HG03139 (cell line): ENCODE results near the gene MSANTD7.
"Not testable (repeated sequence)": the region's sequence is repeated elsewhere in the genome, so short reads cannot be mapped to it uniquely, and the experiment has no call there.

Experiments
- ATAC-seq: cut with Tn5 transposase; IDR thresholded peaks from one replicate; pipeline ENCODE4 v1.9.1; 2021; ENCODE audit not compliant: unreplicated experiment

MSANTD7 gene, protein sequence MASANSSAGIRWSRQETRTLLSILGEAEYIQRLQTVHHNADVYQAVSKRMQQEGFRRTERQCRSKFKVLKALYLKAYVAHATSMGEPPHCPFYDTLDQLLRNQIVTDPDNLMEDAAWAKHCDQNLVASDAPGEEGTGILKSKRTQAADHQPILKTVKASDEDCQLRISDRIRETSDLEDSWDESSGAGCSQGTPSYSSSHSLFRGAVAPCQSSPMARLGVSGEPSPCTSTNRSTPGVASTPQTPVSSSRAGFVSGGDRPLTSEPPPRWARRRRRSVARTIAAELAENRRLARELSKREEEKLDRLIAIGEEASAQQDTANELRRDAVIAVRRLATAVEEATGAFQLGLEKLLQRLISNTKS

DNA sequence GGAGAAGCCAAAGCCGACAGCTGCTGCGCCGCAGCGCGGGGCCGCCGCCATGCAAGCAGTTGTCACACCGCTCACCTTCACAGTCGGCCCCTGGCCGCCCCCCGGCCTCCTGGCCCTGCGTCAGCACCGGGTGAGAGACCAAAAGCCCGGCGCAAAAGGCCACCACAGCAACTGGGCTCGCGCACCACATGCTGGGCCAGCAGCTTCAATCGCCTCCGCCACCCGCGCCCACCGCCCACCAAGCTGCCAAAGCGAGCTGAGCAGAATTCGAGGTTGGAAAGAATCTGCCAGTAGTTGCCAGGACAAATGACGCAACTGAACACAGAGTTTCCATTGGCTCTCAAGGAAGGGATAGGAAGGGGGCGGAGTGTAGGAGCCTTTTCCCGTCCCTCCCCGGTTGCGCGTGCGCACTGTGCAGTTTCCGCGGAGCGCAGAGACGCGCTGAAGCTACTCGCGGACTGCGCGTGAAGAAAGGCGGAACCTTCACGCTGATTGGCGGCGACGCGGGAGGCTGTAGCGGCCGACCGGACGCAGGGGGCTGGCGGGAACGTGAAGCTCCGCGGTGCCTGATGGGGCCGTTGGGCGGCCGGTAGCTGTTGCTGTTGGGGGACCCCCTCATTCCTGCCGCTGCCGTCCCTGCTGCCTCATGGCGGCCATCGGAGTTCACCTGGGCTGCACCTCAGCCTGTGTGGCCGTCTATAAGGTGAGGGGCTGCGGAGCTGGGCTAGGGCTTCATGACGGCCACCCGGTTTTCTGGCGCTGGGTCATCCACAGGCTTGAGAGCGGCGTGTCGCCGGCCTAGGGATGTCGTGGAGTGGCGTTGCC lies at the start of gene MSANTD7, which contains the start of the genes CDNF and HSPA14:
MSANTD7 (plus strand) TSS at position 550 of the 825 bp plus-strand sequence. CDS start 3,979 bp downstream, outside the sequence.
CDNF (minus strand) TSS at position 281 of the 825 bp plus-strand sequence; CDS start at position 190, 91 bp downstream.
HSPA14 (plus strand) TSS at position 550 of the 825 bp plus-strand sequence; CDS start at position 647, 97 bp downstream.
- peak; percentile 89 for ATAC-seq

DNA sequence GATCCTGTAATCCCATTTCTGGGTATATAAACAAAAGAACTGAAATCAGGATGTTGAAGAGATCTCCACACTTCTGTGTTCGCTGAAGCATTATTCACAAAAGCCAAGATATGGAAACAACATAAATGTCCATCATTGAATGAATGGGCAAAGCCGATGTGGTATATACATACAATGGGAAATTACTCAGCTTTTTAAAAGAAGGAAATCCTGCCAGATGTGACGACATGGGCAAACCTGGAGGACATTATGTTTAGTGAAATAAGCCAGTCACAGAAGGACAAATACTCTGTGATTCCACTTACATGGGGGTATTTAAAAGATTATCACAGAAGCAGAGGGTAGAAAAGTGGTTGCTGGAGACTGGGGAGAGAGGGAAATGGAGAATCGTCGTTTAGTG lies 39.5 kb upstream of the MSANTD7 start:
- ATAC-seq = no peak

DNA sequence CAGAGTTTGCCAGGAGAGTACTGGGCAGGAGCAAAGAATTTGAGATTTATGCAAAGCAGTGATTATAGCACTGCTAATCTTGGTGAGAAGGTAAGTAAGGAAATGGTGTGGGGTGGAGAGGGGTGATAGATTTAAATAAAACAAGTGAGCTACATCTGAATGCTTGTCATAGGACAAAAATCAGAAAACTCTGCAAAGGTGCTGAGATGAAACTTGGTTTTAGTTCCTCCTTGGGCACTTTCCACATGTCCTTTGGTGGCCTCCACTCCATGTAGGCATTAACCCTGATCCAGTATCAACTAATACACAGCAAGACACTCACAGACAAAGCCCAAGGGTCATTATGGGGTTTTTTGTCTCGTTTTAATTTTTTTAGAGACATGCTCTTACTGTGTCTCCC lies 37.7 kb upstream of the MSANTD7 start:
- ATAC-seq = no peak

DNA sequence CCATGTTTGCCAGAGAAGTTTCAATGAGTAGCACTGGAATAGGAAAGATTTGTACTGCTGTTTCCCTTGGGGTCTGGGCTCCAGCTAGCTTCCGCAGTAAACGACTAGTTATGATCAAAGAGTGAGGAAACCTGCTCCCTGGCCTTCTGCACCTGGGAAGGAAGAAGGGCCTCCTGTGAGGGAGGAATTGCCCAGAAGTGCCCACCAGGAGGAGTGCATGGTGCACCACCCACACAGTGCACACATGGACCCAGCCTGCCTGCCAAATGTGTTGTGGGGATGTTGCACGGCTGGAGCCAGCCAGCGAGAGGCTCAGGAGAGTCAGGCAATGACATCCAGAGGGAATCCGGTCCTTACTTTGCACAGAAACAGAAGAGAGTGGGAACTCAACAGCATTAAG lies 36.4 kb upstream of the MSANTD7 start:
- no peak for ATAC-seq

DNA sequence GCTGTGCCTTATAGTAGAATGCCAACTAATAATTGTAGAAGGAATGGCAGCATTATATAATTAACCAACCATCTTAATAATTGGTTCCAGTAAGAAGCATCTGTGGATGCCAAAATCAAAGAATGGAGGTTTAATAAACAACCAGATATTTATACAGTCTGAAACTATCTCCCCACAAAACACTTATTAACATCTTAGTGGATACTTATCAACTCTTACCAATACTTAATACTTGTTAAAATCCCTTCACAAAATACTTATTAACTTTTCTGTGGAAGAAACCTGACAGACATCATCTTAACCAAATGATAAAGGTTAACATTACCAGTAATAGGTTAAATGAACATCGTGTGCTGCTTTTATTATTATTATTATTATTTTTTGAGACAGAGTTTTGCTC lies 34.3 kb upstream of the MSANTD7 start:
- ATAC-seq = no peak

DNA sequence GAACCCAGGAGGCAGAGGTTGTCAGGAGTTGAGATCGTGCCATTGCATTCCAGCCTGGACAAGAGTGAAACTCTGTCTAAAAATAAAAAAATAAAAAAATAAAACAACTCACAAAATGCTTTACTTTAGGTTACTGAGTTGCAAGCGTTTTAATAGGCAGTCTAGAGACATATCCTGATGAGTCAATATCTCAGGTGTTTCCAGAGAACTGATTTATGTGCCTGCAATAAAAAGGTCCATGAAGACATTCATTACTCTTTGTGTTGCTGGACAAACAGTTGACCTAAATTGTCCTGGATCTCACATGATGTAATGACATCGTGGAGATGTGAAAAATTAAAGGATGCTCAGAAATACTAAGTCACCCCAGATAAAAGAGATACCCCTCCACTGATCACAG lies 31.8 kb upstream of the MSANTD7 start:
- no peak for ATAC-seq

DNA sequence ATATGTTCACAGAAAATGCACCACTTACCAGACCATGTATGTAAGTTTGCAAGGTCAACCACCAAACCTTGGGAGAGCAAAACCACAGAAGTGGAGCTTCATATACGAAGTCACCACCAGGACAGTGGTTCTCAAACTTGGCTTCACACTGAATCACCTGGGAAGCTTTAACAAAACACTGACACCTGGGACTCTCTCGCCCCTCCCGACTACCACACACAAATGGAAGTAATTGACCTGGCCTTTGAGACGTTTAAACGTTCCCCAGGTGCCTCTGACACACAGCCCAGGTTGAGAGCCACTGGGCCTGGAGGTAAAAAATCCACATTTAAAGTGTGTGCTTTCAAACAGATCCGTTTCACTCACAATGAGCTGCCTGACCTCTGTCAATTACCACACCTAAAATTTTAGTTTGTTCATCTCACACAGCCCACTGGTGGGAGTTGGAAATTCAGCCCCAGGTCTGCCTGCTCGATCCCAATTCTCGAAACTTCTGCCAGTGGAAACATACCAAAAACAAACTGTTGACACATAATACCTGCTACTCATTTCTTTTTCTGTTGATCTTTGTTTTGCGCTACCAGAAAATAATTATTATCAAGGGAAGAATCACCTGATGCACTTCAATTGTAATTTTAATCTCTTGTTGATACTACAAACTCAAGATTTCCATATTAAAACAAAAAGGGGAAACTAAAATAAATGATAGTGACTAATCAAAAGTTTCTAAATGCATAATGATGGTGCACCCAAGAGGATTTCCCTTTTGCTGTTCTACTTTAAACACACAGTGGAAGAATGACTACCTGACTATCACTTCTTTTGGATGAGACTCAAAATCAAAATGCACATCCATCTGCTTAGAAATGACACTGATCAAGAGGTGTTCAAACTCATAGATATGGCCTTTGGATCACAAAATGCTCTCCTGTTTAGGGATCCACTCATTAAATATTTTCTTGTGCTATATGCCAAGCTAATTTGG lies 26.8 kb upstream of the MSANTD7 start:
- ATAC-seq = no peak

DNA sequence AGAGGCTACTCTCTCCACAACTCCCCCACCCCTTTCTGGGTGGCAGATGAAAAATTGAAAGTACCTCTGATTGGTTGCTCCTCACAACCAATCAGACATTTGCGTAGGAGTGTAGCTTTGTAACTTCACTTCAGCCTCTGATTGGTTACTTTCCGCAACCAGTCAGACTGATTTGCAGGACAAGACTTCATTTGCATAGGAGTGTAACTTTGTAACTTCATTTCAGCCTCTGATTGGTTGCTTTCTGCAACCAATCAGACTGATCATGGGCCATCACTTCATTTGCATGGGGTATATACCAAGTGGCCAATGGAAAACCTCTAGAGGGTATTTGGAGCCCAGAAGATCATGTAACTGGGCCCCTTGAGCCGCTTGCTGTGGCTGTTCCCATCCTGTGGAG lies 25.8 kb upstream of the MSANTD7 start:
- ATAC-seq = no peak

DNA sequence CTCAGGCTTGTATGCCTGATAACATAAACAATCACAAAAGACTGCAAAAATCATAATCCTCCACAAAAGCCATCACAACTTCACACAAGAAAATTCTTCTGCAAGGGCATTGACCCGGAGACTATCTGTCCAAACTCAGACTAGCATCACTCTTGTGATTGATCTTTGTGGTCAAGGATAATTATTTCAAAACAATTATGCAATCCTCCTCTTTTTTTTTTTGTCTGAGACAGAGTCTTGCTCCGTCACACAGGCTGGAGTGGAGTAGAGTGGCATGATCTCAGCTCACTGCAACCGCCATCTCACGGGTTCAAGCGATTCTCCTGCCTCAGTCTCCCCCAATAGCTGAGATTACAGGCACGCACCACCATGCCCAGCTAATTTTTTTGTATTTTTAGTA lies 22.4 kb upstream of the MSANTD7 start:
- ATAC-seq = no peak

DNA sequence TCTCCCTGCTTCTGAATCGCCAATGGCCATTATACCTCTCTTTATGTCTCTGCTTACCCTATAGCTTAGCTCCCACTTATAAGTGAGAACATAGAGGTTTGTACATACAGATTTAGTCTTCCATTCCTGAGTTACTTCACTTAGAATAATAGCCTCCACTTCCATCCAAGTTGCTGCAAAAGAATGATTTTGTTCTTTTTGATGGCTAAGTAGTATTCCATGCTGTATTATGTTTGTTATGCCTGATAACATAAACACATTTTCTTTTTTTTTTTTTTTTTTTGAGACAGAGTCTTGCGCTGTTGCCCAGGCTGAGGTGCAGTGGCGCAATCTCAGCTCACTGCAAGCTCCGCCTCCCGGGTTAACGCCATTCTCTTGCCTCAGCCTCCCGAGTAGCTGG lies 21.4 kb upstream of the MSANTD7 start:
- ATAC-seq = not testable (repeated sequence)

DNA sequence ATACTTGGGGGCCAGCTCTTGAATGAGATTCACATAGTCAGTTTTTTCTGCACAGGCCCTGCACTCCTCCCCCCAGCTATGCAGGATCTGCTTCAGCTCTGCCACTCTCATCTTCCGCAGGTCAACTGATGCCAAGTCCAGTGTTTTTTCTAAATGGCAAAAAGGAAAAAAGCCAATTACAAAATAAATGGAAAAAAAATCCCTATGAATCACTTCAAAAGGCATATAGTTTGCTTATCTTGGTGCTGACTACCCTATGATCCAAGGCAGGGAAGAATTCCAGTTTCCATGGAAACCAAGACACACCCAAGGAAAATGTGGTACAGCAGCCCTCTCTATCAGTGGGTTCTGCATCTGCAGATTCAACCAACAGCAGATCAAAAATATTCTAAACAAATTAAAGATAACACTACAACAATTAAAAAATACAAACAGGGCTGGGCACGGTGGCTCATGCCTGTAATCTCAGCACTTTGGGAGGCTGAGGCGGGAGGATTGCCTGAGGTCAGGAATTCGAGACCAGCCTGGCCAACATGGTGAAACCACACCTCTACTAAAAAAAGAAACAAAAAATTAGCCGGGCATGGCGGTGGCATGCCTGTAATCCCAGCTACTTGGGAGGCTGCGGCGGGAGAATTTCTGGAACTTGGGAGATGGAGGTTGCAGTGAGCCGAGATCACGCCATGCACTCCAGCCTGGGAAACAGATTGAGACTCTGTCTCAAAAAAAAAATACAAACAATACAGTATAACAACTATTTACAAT lies 17.9 kb upstream of the MSANTD7 start:
- no peak for ATAC-seq

DNA sequence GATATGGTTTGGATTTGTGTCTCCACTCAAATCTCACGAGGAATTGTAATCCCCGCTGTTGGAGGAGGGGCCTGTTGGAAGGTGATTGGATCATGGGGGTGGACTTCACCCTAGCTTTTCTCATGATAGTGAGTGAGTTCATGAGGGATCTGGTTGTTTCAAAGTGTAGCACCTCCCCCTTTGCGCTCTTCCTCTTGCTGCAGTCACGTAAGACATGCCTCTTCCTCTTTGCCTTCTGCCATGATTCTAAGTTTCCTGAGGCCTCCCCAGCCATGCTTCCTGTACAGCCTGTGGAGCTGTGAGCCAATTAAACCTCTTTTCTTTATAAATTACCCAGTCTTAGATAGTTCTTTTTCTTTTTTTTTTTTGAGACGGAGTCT lies 17.3 kb upstream of the MSANTD7 start:
- no peak for ATAC-seq

DNA sequence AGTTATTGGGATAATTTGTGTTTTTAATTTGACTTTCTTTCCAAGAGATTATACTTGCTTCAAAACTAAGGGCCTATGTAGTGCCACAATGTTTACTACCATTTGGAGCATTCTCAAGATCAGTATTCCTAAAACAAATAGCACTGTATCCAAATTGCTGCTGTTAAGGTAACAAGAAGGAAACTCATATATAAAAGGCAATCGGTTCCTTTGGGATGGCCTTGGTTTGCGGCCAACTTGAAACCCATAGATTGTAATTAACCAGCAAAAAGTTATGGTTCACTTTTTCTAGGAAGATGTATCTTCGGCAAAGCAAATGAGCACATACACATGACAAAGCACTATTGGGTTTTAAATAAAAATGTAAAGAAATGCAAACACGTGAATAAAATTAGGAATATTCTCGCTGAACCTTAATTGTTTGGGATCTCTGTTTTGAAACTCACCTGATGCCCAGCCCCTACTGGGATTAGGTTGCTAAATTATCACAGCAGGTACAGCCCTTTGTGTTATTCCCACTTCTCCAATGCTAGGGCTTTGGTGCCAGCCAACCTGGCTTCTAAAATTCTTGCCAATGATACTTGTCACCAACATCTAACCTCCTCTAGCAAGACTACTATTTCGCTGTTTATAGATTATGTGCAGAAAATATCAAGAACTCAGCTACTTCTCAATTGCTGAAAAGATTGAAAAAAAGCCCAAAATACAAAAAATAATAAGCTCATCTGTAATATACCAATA lies 16.3 kb upstream of the MSANTD7 start:
- no peak for ATAC-seq

DNA sequence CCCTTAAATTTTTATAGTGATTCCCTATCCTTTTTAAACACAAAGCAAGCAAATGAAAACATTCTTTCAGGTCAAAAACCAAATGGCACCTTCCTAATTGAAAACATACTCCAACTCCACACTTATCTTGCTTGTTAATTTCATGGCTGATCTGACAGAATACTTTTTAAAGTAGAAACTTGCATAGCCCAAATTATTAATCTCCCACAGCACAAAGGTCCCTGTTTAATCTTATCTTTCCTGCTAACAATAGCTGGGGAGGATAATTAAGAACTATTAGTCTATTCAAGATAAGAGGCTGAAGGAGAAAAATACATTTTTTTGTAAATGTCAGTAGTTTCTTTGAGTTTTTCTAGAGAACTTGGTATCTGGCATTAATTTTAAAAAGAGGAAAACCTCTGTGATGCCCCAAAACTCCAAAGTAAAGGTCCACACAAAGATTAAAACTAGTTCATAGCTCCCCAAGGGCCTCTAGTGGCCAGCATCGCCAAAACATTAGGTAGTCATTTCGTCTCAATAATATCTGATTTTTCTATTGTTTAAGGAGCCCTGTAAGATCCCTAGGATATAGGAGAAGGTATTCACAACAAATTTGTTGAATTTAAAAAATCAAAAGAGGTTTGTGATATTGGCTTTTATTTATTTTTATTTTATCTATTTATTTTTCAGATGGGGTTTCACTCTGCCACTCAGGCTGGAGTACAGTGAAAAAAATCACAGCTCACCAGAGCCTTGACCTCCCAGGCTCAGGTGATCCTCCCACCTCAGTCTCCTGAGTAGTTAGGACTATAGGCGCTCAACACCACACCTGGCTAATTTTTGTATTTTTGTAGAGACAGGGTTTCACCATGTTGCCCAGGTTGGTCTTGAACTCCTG lies 15.0 kb upstream of the MSANTD7 start:
- ATAC-seq = no peak

DNA sequence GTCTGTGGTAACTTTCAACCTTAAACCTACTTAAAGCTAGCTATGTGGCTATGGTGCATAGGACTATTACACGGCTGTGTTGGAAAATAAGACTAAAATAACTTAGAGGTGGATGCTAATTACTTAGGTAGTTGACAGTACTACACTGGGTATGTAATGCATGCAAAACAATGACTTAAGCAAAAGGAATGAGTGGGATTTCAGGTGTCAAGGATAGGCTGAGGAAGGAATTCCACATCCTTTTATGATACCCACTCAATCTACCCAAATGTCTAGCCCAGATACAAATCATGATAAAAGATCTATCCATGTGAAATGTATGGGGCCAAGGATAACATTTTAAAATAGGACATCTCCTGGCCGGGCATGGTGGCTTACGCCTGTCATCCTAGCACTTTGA lies 14.1 kb upstream of the MSANTD7 start:
- no peak for ATAC-seq

DNA sequence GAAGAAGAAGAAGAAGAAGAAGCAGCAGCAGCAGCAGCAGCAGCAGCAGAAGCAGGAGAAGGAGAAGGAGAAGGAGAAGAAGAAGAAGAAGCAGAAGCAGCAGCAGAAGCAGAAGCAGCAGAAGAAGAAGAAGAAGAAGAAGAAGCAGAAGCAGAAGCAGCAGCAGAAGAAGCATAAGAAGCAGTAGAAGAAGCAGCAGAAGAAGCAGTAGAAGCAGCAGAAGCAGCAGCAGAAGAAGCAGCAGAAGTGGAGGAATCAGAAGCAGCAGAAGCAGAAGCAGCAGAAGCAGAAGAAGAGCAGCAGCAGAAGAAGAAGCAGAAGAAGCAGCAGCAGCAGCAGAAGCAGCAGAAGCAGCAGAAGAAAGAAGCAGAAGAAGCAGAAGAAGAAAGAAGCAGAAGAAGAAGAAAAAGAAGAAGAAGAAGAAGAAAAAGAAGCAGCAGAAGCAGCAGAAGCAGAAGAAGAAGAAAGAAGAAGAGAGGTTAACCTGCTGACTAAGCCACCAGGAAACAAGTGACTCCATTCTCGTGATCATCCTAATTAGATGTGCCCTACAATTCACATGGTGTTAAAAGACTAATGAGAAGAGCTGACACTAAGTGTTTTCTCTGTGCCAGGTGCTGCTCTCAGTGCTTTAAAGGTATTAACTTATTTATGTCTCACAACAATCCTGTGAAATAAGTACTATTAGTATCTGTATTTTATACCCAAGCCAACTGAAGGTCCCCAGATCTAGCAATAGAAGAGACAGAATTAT lies 11.9 kb upstream of the MSANTD7 start:
- no peak for ATAC-seq

DNA sequence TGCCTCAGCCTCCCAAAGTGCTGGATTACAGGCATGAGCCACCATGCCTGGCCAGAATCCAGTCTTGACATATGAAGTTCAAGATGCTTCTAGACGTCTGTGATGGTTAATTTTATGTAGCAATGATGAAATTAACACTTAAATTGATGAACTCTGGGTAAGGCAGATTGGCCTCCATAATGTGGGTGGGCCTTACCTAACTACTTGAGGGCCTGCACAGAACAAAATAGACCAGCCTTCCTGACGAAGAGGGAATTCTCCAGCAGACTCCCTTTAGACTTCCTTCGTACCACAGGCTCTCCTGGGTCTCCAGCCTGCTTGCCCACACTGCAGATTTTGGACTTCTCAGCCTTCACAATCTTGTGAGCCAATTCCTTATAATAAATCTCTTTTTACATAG lies 5.0 kb upstream of the MSANTD7 start:
- no peak for ATAC-seq

DNA sequence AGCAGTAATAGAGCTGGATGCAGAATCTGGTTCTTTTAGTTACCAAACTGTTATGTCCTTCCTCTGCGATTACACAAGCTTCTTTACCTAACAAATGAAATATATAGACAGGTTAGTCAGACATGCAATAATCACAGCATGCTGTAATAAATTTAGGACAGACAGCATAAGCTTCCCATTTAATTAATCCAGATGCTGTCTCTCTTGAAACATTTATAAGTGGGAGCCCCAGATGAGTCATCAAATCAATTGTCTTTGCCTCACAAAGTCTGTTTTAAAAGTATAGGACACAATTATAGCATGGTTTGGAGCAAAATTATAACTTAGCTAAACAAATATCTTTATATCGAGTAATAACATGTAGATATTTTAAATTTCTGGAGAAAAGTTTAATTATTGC lies 1.9 kb upstream of the MSANTD7 start:
- no peak for ATAC-seq
